Fibroblast of pulmonary artery (primary cell): ENCODE data around the gene PRKG1.

ENCODE experiments used
- DNase-seq: peaks from one replicate; pipeline ENCODE4 v3.0.0-alpha.2; 2010; ENCODE audit warnings: low read depth
- H3K4me3 ChIP-seq: replicated peaks from 2 replicates; pipeline ENCODE4 v1.5.1; 2011; ENCODE audit warnings: low read depth, mild to moderate bottlenecking, control low read depth, low read length, moderate library complexity
- CTCF ChIP-seq: IDR thresholded peaks from 2 replicates; pipeline ENCODE4 v1.5.1; 2011; ENCODE audit warnings: mild to moderate bottlenecking, control low read depth, low read length, inconsistent platforms; ENCODE audit errors: missing control alignments

The PRKG1 gene

GRCh38 chr10:51788273-51788672 is 714.0 kb downstream of the PRKG1 start:
- no peak for DNase-seq
- no peak for TF ChIP-seq CTCF
- H3K4me3 ChIP-seq, result no peak overlapping the region

DNA sequence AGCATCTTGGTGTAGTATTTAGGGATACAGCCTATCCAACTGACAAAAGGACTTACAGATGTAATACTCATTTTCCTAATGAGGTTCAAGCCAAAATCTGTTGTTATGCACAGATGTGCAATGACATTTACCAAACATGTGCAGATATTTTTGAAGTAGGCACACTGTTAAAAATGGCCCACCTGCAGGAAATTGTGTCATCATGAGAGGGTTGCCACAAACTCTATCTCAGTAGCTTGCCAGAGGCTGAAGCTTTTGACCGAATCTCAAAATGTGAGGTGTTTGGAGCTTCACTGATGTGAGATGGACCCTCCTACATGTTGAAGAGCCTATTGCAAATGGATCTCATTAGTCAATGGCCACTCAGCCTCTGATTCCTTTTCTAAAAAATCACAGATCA is 714.8 kb downstream of the PRKG1 start:
- no peak for DNase-seq
- TF ChIP-seq CTCF, result no peak
- no peak overlapping the region for H3K4me3 ChIP-seq

DNA sequence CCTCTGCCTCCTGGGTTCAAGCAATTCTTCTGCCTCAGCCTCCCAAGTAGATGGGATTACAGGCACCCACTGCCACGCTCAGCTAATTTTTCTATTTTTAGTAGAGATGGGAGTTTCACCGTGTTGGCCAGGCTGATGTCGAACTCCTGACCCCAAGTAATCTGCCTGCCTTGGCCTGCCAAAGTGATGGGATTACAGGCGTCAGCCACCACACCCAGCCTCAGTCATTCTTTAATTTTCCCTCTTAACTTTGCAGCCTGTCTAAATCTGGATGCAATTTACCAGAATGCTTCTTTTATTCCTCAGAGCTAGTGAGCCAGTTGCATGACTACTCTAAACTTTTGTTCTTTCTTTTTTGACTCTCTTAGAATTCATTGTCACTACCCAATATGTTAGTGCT is 715.6 kb downstream of the PRKG1 start:
- no peak for TF ChIP-seq CTCF
- no peak for DNase-seq
- H3K4me3 ChIP-seq, result no peak overlapping the region

GRCh38 chr10:51792678-51793077 is 718.4 kb downstream of the PRKG1 start:
- no peak for DNase-seq
- H3K4me3 ChIP-seq, result no peak overlapping the region
- TF ChIP-seq CTCF, result no peak

DNA sequence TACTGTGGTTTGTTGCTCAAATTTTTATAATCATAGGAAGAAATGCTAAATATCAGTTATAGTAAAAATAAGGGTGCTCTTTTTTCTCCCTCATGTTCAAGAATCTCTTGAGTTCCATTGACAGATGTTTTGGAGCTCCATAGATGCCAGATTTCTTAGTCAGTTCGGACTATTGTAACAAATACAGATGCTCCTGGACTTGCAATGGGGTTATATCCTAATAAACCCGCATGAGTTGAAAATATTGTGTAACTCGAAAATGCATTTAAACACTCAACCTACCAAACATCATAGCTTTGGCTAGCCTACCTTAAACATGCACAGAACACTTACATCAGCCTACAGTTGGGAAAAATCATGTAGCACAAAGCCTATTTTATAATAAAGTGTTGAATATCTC is 725.8 kb downstream of the PRKG1 start:
- no peak for DNase-seq
- no peak overlapping the region for H3K4me3 ChIP-seq
- no peak for TF ChIP-seq CTCF

DNA sequence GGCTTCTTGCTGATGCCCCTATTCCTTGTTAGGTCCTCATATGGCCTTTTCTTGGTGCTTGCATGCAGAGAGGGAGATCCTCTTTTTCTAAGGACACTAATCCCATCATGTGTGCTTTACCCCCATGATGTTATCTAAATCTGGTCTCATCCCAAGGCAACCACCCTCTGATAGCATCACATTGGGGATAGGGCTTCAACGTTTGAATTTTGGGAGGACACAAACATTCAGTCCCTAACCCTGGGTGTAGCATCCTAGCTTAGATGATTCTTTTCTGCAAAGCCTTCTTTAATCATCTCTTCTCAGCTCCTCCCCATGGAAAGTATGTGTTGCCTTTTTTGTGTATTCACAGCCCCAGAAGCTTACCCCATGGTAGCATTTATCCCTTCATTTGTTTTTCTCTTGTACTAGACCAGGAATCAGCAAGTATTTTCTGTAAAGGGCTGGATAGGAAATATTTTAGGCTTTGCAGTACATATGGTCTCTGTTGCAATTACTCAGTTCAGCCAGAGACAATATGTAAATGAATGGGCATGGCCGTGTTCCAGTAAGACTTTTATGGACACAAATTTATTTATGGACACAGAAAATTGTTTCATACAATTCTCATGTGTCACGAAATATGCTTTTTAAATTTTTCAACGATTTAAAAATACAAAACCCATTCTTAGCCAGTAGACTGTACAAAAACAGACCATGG is 726.6 kb downstream of the PRKG1 start:
- DNase-seq, result no peak
- no peak overlapping the region for H3K4me3 ChIP-seq
- no peak for TF ChIP-seq CTCF

GRCh38 chr10:51802030-51802429 is 727.7 kb downstream of the PRKG1 start:
- no peak overlapping the region for H3K4me3 ChIP-seq
- no peak for DNase-seq
- no peak for TF ChIP-seq CTCF
